HG02970 (cell line): ENCODE results near the gene KIAA1671.

Experiments
- ATAC-seq: cut with Tn5 transposase; IDR thresholded peaks from one replicate; pipeline ENCODE4 v1.9.1; 2021; ENCODE audit warnings: mild to moderate bottlenecking, moderate library complexity, moderate number of reproducible peaks; ENCODE audit not compliant: unreplicated experiment, low FRiP score

KIAA1671 gene

GRCh38 chr22:24950272-24950902, 2.1 kb upstream of the KIAA1671 start:
- no peak for ATAC-seq

DNA sequence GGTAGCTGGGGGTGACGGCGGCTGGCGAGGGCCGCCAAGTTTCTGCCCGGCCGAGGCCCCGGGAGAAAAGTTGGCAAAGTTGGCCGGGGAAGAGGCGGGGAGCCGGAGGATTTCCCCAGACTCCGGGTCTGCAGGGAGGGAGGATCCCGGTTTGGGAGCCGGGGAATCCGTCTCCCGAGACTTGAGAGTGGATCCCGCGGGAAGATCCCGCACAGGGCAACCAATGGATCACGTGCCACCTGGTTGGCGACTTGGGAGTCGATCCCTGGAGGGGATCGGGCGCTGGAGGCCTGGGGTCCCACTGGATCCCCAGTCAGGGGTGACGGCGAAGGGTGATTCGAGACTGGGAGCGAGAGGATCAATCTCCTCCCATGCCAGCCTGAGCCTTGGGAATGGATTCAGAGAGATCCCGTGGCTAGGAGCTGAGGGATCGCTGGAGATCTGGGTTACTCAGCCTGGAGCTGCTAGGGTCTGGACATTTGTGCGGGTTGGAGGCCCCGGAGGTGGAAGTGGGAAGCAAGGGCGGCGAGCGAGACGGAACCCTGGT, 394 bp downstream of the KIAA1671 start:
- ATAC-seq: no peak

- no peak for ATAC-seq
Measured at GRCh38 chr22:24953384-24954113, 1.0 kb downstream of the KIAA1671 start.

DNA sequence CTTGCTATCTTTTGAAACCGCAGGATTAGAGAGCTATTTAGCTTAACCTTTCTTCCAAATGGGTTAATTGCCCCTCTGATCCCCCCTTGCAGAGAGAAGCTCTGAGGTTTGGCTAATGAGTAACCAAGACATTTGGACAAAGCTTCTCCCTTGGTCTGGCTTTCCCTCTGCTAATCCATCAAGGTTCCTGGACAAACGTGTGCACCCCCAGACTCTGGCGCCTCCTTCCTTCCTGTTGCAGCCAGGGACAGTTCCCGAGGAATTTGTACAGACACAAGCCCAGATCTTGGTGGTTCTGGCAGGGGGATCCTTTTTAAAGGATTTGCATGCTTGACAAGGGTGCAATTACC, 1.6 kb downstream of the KIAA1671 start:
- ATAC-seq: no peak

DNA sequence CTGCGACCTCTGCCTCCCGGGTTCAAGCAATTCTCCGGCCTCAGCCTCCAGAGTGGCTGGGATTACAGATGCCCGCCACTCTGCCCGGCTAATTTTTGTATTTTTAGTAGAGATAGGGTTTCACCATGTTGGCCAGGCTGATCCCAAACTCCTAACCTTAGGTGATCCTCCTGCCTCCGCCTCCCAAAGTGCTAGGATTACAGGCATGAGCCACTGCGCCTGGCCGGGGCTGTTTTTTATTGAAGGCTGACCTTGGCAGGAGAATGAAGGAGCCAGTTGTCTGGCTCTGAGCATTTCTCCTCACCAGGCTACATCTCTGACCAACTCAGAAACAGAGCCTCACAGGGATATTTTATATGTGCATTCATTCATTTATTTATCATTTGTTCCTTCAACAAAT, 2.3 kb downstream of the KIAA1671 start:
- ATAC-seq: no peak

DNA sequence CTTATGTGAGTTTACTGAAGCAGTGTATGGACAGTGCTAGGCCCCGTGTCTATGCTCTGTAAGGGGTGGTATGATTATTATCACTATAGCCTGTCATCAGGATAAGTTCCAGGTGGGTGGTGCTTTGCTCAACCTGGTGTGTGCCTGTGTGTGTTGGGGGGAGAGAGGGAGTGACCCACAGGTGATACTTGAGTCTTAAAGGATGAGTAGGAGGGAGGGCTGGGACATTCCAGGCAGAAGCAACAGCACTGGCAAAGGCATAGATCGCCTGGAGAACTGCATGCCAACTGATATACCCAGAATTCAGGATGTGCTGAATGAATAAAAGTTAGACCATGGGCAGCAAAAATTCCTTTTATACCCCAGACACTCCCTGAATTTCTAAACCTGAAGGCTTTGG, 4.5 kb downstream of the KIAA1671 start:
- ATAC-seq: no peak

DNA sequence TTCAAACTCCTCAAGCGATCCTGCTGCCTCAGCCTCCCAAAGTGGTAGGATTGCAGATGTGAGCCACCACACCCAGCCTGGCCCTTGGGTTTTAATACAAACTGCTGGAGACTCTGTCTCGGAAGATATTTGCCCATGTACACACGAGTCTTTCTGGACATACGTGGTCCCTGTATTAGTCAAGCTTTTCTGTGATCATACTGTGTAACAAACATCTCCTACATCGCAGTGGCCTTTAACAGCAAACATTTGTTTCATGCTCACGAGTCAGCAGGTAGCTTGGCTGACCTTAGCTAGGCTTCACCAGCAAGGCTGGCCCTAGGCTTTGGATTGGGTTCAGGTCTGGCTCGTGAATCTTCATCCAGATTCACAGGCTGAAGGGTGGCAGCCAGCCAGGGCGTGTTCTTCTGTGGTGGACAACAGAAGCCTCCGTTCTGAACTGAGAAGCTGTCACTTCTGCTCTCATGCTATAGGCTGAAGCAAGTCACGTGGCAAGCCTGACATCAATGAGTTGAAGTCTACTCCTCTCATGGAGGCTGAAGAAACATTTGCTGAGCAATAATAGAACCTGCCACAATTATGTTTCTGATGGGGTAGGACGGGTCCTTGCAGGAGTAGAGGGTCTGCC, 8.8 kb downstream of the KIAA1671 start:
- no peak for ATAC-seq

DNA sequence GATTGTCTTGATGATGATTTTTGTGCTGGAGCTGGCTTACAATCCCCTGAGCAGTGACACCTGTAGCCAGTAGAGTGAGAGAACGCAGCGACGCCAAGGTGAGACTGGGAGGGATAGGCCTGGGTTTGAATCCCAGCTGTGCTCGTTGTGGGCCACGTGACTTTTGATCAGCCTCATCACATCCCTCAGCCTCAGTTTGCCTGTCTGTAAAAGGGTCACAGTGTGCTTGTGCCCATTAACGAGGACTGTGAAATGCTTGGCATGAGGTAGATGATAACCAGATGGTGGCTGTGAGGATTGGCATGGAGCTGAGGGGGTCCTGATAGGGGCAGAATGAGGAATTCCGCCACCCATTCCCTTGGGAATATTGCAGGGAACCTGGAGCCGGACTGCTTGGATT, 9.6 kb downstream of the KIAA1671 start:
- ATAC-seq: no peak

DNA sequence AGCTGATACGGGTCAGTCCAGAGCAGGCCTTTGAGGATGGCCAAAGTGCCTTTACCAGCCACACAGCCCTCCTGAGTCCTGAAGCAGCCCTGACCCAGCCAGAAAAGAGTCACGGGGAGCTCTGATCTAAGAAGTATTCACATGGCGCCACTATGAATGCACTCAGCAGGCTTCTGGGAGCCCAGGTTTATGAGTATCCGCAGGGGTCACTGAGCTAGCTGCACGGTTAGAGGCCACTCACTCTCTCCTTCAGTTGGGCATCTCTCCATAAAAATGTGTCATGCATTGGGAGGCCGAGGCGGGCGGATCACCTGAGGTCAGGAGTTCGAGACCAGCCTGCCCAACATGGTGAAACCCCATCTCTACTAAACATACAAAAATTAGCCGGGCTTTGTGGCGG, 10.3 kb downstream of the KIAA1671 start:
- no peak for ATAC-seq

DNA sequence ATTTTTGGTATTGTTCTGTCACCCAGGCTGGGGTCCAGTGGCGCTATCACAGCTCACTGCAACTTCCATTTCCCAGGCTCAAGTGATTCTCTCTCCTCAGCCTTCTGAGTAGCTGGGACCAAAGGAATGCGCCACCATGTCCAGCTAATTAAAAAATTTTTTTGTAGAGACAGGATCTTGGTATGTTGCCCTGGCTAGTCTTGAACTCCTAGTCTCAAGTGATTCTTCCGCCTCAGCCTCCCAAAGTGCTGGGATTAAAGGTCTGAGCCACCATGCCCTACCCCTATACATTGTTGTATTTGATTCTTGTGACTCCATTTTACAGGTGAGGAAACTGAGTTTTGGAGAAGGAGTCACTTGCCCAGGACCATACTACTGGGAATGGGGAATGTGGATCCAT, 11.9 kb downstream of the KIAA1671 start:
- ATAC-seq: no peak

DNA sequence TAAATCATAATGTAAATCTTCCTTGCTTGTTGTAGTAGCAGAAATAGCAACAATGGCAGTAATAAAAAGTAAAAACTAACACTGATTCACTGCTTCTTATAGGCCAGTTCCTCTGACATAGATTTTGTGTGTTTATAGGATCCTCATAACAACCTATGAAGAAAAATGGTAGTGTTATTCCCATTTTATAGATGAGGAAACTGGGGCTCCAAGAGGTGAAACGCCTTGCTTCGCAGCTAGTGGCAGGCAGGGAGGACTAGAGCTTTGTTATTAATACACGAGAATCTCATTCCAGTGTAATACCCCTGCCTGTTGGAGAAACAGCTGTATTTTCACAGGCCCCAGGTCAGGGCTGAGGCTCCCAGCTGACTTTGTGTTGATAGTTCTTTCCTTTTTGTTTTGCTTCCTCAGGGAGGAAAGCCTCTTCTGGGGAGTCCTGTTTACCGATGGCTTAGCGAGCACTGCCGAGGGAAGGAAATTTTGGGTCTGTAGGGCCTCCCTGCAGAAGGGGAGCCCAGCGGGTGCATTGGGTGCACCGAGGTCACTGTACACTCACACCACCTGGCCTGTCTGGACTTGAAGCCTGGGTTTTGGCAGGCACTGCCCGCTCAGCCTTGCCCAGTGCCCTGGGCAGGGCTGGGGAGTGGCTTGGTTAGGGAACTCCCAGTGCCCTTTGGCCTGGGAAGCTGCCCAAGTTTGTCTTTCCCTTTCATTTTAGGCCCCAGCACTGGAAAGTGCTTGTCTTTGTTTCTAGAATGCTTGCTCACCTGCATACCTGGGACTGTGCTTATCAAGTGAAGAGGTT, 13.5 kb downstream of the KIAA1671 start:
- no peak for ATAC-seq

GRCh38 chr22:24968066-24968561, 15.6 kb downstream of the KIAA1671 start:
- ATAC-seq: no peak

GRCh38 chr22:24969560-24970301, 17.2 kb downstream of the KIAA1671 start:
- no peak for ATAC-seq

DNA sequence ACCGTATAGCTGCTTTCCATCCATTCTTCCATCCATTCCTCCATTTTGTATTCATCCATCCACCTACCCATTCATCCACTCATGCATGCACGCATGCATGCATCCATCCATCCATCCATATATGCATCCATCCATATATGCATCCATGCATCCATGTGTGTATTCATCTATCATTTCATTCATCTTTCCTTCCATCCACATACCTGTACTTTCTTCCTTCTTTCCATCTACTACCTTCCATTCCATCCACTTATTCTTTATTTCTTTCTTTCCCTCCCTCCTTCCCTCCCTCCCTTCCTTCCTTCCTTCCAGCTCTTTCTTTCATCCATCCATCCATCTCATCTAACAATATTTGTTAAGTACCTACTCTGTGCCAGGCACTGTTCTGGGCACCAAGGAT, 19.9 kb downstream of the KIAA1671 start:
- ATAC-seq: no peak

DNA sequence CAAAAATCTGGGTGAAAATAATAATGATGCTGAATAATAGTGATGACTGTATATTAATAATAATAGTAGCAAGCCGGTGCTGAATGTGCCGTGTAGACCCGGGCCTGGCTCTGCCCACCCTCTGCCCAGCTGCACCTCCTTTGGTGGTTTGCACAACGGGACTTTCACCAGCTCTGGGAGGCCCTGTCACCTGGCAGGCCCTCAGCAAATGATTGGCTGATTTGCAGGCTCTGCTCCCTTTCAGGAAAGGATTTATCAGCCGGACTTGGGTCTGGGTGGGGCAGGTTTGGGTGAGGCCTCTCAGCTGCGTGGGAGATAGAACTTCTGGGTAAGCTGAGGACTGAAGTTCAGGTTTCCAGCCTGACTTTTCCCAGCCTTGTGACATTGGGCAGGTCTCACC, 21.4 kb downstream of the KIAA1671 start:
- no peak for ATAC-seq

DNA sequence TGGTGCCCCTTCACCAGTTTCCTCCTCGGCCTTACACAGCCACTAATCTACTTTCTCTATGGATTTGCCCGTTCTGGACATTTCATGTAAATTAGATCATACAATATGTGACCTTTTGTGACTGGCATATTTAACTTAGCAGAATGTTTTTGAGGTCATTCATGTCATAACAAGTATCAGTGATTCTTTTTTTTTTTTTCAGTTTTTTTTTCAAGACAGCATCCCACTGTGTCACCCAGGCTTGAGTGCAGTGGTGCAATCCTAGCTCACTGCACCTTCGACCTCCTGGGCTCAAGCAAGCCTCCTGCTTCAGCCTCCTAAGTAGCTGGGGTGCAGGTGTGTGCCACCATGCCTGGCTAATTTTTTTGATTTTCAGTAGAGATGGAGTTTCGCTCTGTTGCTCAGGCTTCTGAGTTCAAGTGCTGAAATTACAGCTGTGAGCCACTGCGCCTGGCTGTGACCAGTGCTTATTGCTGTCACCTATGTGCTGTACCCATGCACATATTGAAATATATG, 22.7 kb downstream of the KIAA1671 start:
- ATAC-seq: no peak

GRCh38 chr22:24975813-24976341, 23.4 kb downstream of the KIAA1671 start:
- ATAC-seq: no peak

GRCh38 chr22:24976442-24977218, 24.1 kb downstream of the KIAA1671 start:
- no peak for ATAC-seq
